H1 (cell line): ENCODE results near the gene HNRNPM. TPM values are rescaled to one million over a fixed set of nuclear protein-coding genes. Genes with fewer than 3 reads are reported as not detected.

ENCODE experiments used
- CTCF ChIA-PET: fragments of 300-600 bp; sonication (Branson Sonifier 250); formaldehyde crosslinking; loops from one replicate; lab custom pipeline; 2021; ENCODE audit not compliant: partially characterized antibody; lab: Charles Lee
- POLR2A ChIA-PET: fragments of 300-600 bp; sonication (Branson Sonifier 250); formaldehyde crosslinking; loops from one replicate; lab custom pipeline; 2021; ENCODE audit warnings: inconsistent platforms; ENCODE audit not compliant: partially characterized antibody; lab: Charles Lee
- DNase-seq, 2 experiments: peaks; one replicate each; pipeline versions ENCODE4 v3.0.0 to v3.0.0-alpha.2; 2010 to 2022; ENCODE audit warnings: low spot score in 2 of 2, low read depth in 1 of 2, mixed read lengths in 1 of 2
- FAIRE-seq: peaks from 2 replicates; lab custom pipeline; 2011; peaks lifted over from hg19 to GRCh38; lab: Jason Lieb, UNC
- H2AFZ ChIP-seq: 2 replicates; pipeline ENCODE4 v1.8.1; 2012; ENCODE audit warnings: low read length, inconsistent platforms
- H2AK5ac ChIP-seq: 2 replicates; pipeline ENCODE4 v1.6.1; 2013; ENCODE audit warnings: low read depth, low read length
- H2BK120ac ChIP-seq: replicated peaks from 2 replicates; pipeline ENCODE3; 2013; ENCODE audit warnings: low read depth, low read length, inconsistent platforms
- H2BK12ac ChIP-seq: 2 replicates; pipeline ENCODE4 v1.6.1; 2013; ENCODE audit warnings: low read depth, low read length
- H2BK15ac ChIP-seq: 2 replicates; pipeline ENCODE4 v1.6.1; 2013; ENCODE audit warnings: low read length
- H2BK20ac ChIP-seq: 2 replicates; pipeline ENCODE4 v1.6.1; 2013; ENCODE audit warnings: low read length
- H2BK5ac ChIP-seq: 2 replicates; pipeline ENCODE4 v1.6.1; 2013; ENCODE audit warnings: low read depth, low read length
- H3K14ac ChIP-seq: 2 replicates; pipeline ENCODE4 v1.6.1; 2013; ENCODE audit warnings: inconsistent platforms; ENCODE audit not compliant: insufficient read length
- H3K18ac ChIP-seq: 2 replicates; pipeline ENCODE4 v1.6.1; 2013; ENCODE audit warnings: low read length; ENCODE audit errors: extremely low read depth
- H3K23ac ChIP-seq: 2 replicates; pipeline ENCODE4 v1.6.1; 2013; ENCODE audit warnings: inconsistent platforms; ENCODE audit not compliant: insufficient read length
- H3K23me2 ChIP-seq: 2 replicates; pipeline ENCODE4 v1.6.1; 2013; ENCODE audit warnings: low read depth, low read length
- H3K27ac ChIP-seq: 2 replicates; pipeline ENCODE4 v1.6.1; 2011; ENCODE audit warnings: low read depth, low read length, inconsistent platforms
- H3K27me3 ChIP-seq, 4 experiments: replicated peaks in 1 of 4; 1 replicate in 1 of 4; 2 replicates in 3 of 4; pipeline versions ENCODE4 v1.6.1 to v1.8.1; 2011 to 2013; ENCODE audit warnings: low read length in 3 of 4, mild to moderate bottlenecking in 3 of 4, inconsistent platforms in 2 of 4, mixed read lengths in 2 of 4, moderate library complexity in 1 of 4; ENCODE audit not compliant: control insufficient read depth in 3 of 4, insufficient read depth in 3 of 4; ENCODE audit errors: extremely low read depth in 1 of 4
- H3K36me3 ChIP-seq, 4 experiments: 2 replicates each; pipeline versions ENCODE4 v1.6.1 to v1.8.1; 2011 to 2013; ENCODE audit warnings: mild to moderate bottlenecking in 4 of 4, low read length in 3 of 4, moderate library complexity in 2 of 4, control low read depth in 1 of 4, inconsistent platforms in 1 of 4; ENCODE audit not compliant: insufficient read depth in 4 of 4, control insufficient read depth in 2 of 4
- H3K4ac ChIP-seq: replicated peaks from 2 replicates; pipeline ENCODE3; 2013; ENCODE audit warnings: low read length, low read depth, mixed read lengths, inconsistent platforms; ENCODE audit not compliant: insufficient read length
- H3K4me1 ChIP-seq, 4 experiments: replicated peaks in 1 of 4; 1 replicate in 1 of 4; 2 replicates in 3 of 4; pipeline versions ENCODE4 v1.6.1 to v1.8.1; 2011 to 2013; ENCODE audit warnings: low read length in 3 of 4, inconsistent platforms in 2 of 4, mixed read lengths in 1 of 4; ENCODE audit not compliant: insufficient read depth in 4 of 4, control insufficient read depth in 3 of 4
- H3K4me2 ChIP-seq, 2 experiments: 2 replicates each; pipeline versions ENCODE4 v1.6.1 to v1.8.1; 2011 to 2013; ENCODE audit warnings: low read depth in 2 of 2, low read length in 2 of 2, control low read depth in 1 of 2, inconsistent platforms in 1 of 2, mild to moderate bottlenecking in 1 of 2; ENCODE audit not compliant: insufficient read depth in 1 of 2
- H3K4me3 ChIP-seq, 4 experiments: fragments of 200-600, 300-600 bp in 1 of 4; sonication (generic), shearing (Covaris generic), sonication (Bioruptor Twin) in 1 of 4; 2 replicates each; pipeline versions ENCODE4 v1.5.1 to v1.8.1; 2011 to 2016; ENCODE audit warnings: low read length in 4 of 4, low read depth in 3 of 4, control low read depth in 2 of 4, inconsistent platforms in 2 of 4, mild to moderate bottlenecking in 2 of 4, mixed read lengths in 1 of 4, moderate library complexity in 1 of 4; ENCODE audit not compliant: insufficient read depth in 2 of 4; ENCODE audit errors: extremely low read depth in 1 of 4
- H3K56ac ChIP-seq: replicated peaks from 2 replicates; pipeline ENCODE3; 2013; ENCODE audit warnings: low read depth, mild to moderate bottlenecking, mixed read lengths, low read length, inconsistent platforms; ENCODE audit not compliant: insufficient read length
- H3K79me1 ChIP-seq: 2 replicates; pipeline ENCODE4 v1.6.1; 2013; ENCODE audit warnings: low read depth, low read length, control low read depth
- H3K79me2 ChIP-seq, 2 experiments: 2 replicates each; pipeline versions ENCODE4 v1.6.1 to v1.8.1; 2012 to 2013; ENCODE audit warnings: low read length in 2 of 2, mild to moderate bottlenecking in 2 of 2, inconsistent platforms in 1 of 2; ENCODE audit not compliant: insufficient read depth in 2 of 2, control insufficient read depth in 1 of 2
- H3K9ac ChIP-seq, 4 experiments: replicated peaks in 1 of 4; 1 replicate in 1 of 4; 2 replicates in 3 of 4; pipeline versions ENCODE4 v1.6.1 to v1.8.1; 2011 to 2013; ENCODE audit warnings: low read depth in 3 of 4, low read length in 3 of 4, control low read depth in 2 of 4, mild to moderate bottlenecking in 2 of 4, moderate library complexity in 2 of 4, inconsistent platforms in 1 of 4; ENCODE audit errors: extremely low read depth in 1 of 4
- H3K9me3 ChIP-seq, 2 experiments: 2 replicates each; pipeline versions ENCODE4 v1.6.1 to v1.8.1; 2012 to 2013; ENCODE audit warnings: mild to moderate bottlenecking in 2 of 2, moderate library complexity in 2 of 2, control low read depth in 1 of 2, inconsistent platforms in 1 of 2, low read depth in 1 of 2, low read length in 1 of 2, mixed read lengths in 1 of 2; ENCODE audit not compliant: insufficient read depth in 2 of 2
- H4K20me1 ChIP-seq, 2 experiments: replicated peaks in 1 of 2; 2 replicates each; pipeline versions ENCODE3 to v1.8.1; 2011 to 2013; ENCODE audit warnings: inconsistent platforms in 2 of 2, low read length in 2 of 2, mild to moderate bottlenecking in 1 of 2; ENCODE audit not compliant: insufficient read depth in 2 of 2, control insufficient read depth in 1 of 2
- H4K5ac ChIP-seq: 2 replicates; pipeline ENCODE4 v1.6.1; 2013; ENCODE audit warnings: low read length, low read depth, mixed read lengths, inconsistent platforms; ENCODE audit not compliant: insufficient read length
- H4K8ac ChIP-seq: 2 replicates; pipeline ENCODE4 v1.8.0; 2013; ENCODE audit warnings: mild to moderate bottlenecking, moderate library complexity, low read length, inconsistent platforms; ENCODE audit not compliant: insufficient read depth; ENCODE audit errors: extremely low read depth
- H4K91ac ChIP-seq: replicated peaks from 2 replicates; pipeline ENCODE3; 2013; ENCODE audit warnings: low read length, mixed read lengths, inconsistent platforms; ENCODE audit not compliant: insufficient read length
- BRCA1 ChIP-seq: IDR thresholded peaks from 2 replicates; pipeline ENCODE4 v1.6.1; 2012; ENCODE audit warnings: low read depth, low read length, improper control_type of control experiment
- FOSL1 ChIP-seq: IDR thresholded peaks from 2 replicates; pipeline ENCODE4 v1.6.1; 2011; ENCODE audit warnings: mild to moderate bottlenecking, low read depth, low read length, moderate library complexity; ENCODE audit not compliant: insufficient read depth
- GTF2F1 ChIP-seq: IDR thresholded peaks from 2 replicates; pipeline ENCODE4 v1.6.1; 2012; ENCODE audit warnings: low read depth, low read length, improper control_type of control experiment, borderline replicate concordance
- JUN ChIP-seq: IDR thresholded peaks from 2 replicates; pipeline ENCODE4 v1.6.1; 2011; ENCODE audit warnings: low read depth, mild to moderate bottlenecking, improper control_type of control experiment, low read length
- KDM5A ChIP-seq: fragments of 200-600 bp; IDR thresholded peaks from 2 replicates; pipeline ENCODE4 v1.7.1; 2012; ENCODE audit warnings: mild to moderate bottlenecking, low read length, inconsistent platforms, mixed read lengths
- NANOG ChIP-seq: IDR thresholded peaks from 2 replicates; pipeline ENCODE4 v1.6.1; 2011; ENCODE audit warnings: low read length, low read depth, mild to moderate bottlenecking, inconsistent platforms; ENCODE audit not compliant: insufficient read depth, poor library complexity, severe bottlenecking
- WGBS, 2 experiments: shearing (Covaris generic) in 1 of 2; methylation state at CpG; one replicate each; pipeline versions ENCODE4 v1.1.6 to v1.1.7; 2013 to 2015; ENCODE audit warnings: low lambda C conversion rate in 2 of 2, mixed read lengths in 2 of 2, inconsistent platforms in 1 of 2, low coverage in 1 of 2, missing lambda C conversion rate in 1 of 2; ENCODE audit not compliant: insufficient replicate concordance in 2 of 2, insufficient coverage in 1 of 2, insufficient read length in 1 of 2; ENCODE audit errors: extremely low coverage in 1 of 2, missing lambda C conversion rate in 1 of 2; 5-methylcytosine and 5-hydroxymethylcytosine counted together
- polyA plus RNA-seq, 7 experiments: library from polyadenylated mRNA; depleted of rRNA in 3 of 7; stranded (reverse) in 5 of 7; unstranded in 2 of 7; fragments of >200 nt in 5 of 7; fragments of 200-250 nt in 2 of 7; gene quantifications; 1 replicate in 5 of 7; 2 replicates in 1 of 7; 4 replicates in 1 of 7; pipeline versions ENCODE4 v1.2.1 to v1.2.3, GENCODE V29; 2011 to 2013; ENCODE audit warnings: missing spikeins in 2 of 7, mixed read lengths in 2 of 7
- total RNA-seq: library from RNA; stranded (reverse); fragmentation: NEBNext Ultra II Directional; extraction: Animal tissue kit (Norgen Biotek cat#: 25700); gene quantifications from 2 replicates; pipeline ENCODE4 v1.2.1, GENCODE V29; 2021
- TF ChIP-seq, protein P1 (sequence below): IDR thresholded peaks from 2 replicates; pipeline ENCODE4 v1.6.1; 2012; ENCODE audit warnings: low read length, inconsistent platforms

HNRNPM gene
- total and polyA plus RNA-seq, 2 of the 8 experiments (the other 6 are each of a cell fraction or from before 2014, with no cell fraction given) = 375 to 474 TPM

DNA sequence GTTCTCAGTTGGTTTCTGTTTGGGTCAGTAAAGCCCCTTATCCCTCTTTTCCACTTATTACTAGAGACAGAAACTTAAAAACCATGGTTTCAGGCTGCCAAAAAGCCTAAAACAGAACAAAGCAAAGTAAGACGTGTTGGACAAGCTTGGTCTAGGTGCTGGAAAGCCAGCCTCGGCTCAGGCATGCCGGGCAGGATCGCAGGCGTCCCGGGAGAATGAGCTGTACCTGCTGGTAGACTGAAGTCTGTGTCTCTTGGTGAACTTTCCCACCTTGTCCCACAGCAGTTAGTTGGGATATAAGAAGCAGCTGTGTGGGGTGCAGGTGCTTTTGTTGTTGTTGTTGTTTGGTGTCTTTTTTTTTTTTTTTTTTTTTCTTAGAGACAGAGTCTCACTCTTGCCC is 36.8 kb downstream of the HNRNPM start:
- ChIA-PET CTCF (interaction anchor here (0.8 to 2.3 kb wide), 9 partner anchors 9 to 105 kb away, joined by 3 to 5 read pairs (median 3); partner anchors contain the start of gene ZNF414), POLR2A (interaction anchor here (1.1 to 6.4 kb wide), 5 partner anchors 7 to 35 kb away, joined by 3 to 54 read pairs (median 6); partner anchors contain the start of gene HNRNPM)
- no peak overlapping the region for H4K8ac ChIP-seq
- no peaks in the 10 kb centered on the region; the same call in 1 of the 2 replicates for H3K23me2 ChIP-seq
- H2BK12ac ChIP-seq = no peak overlapping the region
- peaks cover 30 to 76% (median 46%) of the 10 kb centered on the region in 4 experiments for H3K36me3 ChIP-seq
- peaks cover 30 to 50% of the 10 kb centered on the region in 2 experiments for H4K20me1 ChIP-seq
- no peak overlapping the region; the same call in 1 of the 2 replicates for H2BK5ac ChIP-seq
- peaks cover 7 to 71% of the 10 kb centered on the region in 2 experiments; a peak in 3 of 4 replicates for H3K79me2 ChIP-seq
- H2BK15ac ChIP-seq = no peak overlapping the region
- H3K4me1 ChIP-seq = no peaks in the 10 kb centered on the region; a peak in 1 of 7 replicates
- TF ChIP-seq BRCA1 = no peak
- no peak for TF ChIP-seq KDM5A
- no peak for TF ChIP-seq GTF2F1
- TF ChIP-seq, protein P1, sequence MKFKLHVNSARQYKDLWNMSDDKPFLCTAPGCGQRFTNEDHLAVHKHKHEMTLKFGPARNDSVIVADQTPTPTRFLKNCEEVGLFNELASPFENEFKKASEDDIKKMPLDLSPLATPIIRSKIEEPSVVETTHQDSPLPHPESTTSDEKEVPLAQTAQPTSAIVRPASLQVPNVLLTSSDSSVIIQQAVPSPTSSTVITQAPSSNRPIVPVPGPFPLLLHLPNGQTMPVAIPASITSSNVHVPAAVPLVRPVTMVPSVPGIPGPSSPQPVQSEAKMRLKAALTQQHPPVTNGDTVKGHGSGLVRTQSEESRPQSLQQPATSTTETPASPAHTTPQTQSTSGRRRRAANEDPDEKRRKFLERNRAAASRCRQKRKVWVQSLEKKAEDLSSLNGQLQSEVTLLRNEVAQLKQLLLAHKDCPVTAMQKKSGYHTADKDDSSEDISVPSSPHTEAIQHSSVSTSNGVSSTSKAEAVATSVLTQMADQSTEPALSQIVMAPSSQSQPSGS = no peak
- TF ChIP-seq NANOG = no peak
- TF ChIP-seq JUN = no peak
- no peak for TF ChIP-seq FOSL1
- no peak for FAIRE-seq
- H3K9me3 ChIP-seq = no peaks in the 10 kb centered on the region
- H4K91ac ChIP-seq = no peak overlapping the region
- no peak overlapping the region for H3K23ac ChIP-seq
- no peak overlapping the region for H3K27ac ChIP-seq
- no peak overlapping the region for H3K4me2 ChIP-seq
- H2BK120ac ChIP-seq = no peak overlapping the region
- H3K27me3 ChIP-seq = no peaks in the 10 kb centered on the region
- 98% methylated on average over 6 of the region's 6 CpGs; no CpG with 5 or more reads in 1 of the 2 experiments for WGBS, 2 experiments
- H3K56ac ChIP-seq = no peak overlapping the region
- no peak for DNase-seq
- no peak overlapping the region for H3K9ac ChIP-seq
- H2AFZ ChIP-seq = no peak overlapping the region
- H3K4me3 ChIP-seq = no peak overlapping the region
- no peak overlapping the region for H3K4ac ChIP-seq
- no peak overlapping the region for H4K5ac ChIP-seq
- no peak overlapping the region for H2BK20ac ChIP-seq
- no peak overlapping the region for H3K14ac ChIP-seq
- peaks cover 30% of the 10 kb centered on the region for H3K79me1 ChIP-seq
- H3K18ac ChIP-seq = no peak overlapping the region
- no peak overlapping the region for H2AK5ac ChIP-seq
